ENCODE results near the gene CH25H.

DNA sequence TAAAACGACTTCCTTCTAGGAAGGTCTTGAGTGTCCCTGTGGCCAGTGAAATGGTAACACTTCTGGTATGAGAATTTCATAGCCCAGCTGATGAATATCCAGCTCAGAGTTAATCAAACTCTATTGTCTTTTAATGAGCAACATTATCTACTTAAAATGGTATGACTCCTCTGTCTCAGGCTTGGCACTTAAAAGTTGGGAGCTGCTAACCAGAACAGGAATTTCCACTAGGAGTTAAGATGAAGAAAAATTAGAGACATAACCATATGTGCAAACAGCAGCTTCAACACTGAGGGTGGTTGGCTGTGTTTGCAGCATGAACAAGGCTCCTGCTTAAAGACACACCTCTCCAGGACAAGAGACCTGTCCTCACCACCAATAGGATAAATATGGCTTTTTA is 46.8 kb downstream of the CH25H start:
- TF ChIP-seq, protein P1, sequence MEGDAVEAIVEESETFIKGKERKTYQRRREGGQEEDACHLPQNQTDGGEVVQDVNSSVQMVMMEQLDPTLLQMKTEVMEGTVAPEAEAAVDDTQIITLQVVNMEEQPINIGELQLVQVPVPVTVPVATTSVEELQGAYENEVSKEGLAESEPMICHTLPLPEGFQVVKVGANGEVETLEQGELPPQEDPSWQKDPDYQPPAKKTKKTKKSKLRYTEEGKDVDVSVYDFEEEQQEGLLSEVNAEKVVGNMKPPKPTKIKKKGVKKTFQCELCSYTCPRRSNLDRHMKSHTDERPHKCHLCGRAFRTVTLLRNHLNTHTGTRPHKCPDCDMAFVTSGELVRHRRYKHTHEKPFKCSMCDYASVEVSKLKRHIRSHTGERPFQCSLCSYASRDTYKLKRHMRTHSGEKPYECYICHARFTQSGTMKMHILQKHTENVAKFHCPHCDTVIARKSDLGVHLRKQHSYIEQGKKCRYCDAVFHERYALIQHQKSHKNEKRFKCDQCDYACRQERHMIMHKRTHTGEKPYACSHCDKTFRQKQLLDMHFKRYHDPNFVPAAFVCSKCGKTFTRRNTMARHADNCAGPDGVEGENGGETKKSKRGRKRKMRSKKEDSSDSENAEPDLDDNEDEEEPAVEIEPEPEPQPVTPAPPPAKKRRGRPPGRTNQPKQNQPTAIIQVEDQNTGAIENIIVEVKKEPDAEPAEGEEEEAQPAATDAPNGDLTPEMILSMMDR (IDR thresholded peaks at IDR 0.05): no peak
- no peak for TF ChIP-seq POLR2AphosphoS5 (IDR thresholded peaks at IDR 0.05)
- TF ChIP-seq POLR2A (IDR thresholded peaks at IDR 0.05): no peak
